HTERT RPE-1 (cell line): ENCODE results near the gene FHIT.

Experiments
- in situ Hi-C: fragments of 300-500 bp; cut with MboI; formaldehyde crosslinking; loops from 4 replicates; pipeline ENCODE4 v1.14.3; 2020; ENCODE audit warnings: low sequenced_read_pairs

FHIT gene

DNA sequence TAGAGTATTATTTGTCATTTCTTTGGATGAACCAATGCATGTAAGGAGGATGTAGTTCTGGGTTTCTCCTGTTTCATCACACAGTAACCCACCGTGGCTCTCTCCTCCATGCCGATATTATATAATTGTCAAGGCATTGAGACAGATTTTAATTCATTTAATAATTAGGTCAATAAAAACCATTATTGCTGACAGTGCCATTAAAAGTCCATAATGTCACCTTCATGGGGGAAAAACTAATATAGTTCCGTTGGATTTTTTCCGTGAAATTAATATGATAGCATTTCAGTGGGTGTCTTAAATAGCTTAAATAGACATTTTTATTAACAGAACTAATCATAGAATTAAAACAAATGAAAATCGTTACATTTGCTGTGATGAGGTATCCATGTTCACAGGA, 1453.7 kb downstream of the FHIT start:
- in situ Hi-C loops, result no loop called here

- in situ Hi-C loops, result no loop called here
Measured at GRCh38 chr3:59796456-59796855, 1454.8 kb downstream of the FHIT start.

DNA sequence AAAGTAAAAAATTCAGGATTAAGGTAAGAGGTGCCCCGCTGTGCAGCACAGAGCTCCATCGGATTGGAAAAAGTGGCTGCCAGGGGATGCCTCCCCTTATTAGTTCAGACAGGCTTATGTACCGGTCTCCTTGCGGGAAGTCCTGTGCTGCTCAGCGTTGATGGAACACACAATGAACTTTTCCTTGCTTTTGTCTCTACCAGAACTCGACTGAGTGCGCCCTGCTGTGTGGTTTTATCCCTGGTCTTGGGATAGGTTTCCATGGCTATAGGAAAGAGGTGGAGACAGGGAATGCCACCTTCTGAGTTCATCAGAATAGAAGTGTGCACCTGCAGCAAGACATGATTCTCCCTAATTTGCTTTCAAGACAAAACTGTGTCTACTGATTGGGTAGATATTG, 1455.5 kb downstream of the FHIT start:
- in situ Hi-C loops, result no loop called here

DNA sequence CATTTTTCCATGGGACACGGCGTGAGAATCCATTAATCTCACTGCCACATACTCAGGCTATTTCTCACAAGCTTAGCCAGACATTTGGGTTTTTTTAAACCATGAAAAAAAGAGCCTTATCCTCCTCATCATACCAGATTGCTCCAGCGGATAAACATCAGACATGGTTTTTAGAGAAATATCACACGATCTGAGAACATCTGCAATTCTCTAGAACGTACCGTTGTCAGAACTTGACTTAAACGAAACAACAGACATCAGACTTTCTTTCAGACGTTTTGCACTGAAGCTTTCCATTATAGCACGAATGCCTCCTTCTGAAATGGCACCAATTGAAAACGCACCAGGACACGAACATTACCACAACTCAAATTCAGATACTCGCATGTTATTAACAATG, 1457.3 kb downstream of the FHIT start:
- in situ Hi-C loops, result no loop called here

GRCh38 chr3:59791774-59792308, 1459.4 kb downstream of the FHIT start:
- in situ Hi-C loops, result no loop called here

DNA sequence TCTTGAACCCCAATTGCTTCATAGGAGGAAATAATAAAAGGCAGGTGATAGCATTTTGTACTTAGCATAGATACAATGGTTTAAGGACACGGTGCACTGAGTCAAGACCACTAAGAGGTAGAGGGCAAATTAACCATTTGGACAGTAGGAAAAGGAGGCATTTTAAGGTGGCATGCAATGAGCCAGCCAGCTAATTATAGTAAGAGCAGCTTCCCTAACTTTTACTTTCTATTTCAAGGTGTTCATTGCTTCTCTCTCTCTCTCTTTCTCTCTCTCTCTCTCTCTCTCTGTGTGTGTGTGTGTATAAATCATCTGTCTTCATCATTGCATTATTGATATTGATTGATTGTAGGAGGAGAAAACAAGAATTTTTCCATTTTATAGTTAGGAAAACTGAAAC, 1461.0 kb downstream of the FHIT start:
- in situ Hi-C loops, result no loop called here

GRCh38 chr3:59788801-59789200, 1462.5 kb downstream of the FHIT start:
- in situ Hi-C loops, result no loop called here

DNA sequence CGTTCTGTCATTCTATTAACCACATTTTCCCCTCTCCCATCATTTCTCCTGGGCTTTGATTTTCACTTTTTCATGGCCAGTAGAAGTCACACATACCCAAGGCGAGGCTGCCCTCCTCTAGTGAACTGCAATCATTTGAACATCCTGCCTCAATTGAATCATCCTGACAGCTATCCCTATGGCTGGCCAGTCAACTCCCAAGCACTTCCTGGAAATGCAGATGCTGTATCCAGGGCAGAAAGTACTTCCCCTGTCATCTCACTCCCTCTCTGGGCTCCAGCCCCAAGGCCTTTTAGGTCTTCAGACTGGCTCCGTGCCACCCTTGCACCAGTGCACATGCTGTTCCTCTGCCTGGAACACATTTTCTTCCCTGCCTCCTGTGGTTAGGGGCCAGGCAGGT, 1463.1 kb downstream of the FHIT start:
- in situ Hi-C loops, result no loop called here

GRCh38 chr3:59786374-59786773, 1464.9 kb downstream of the FHIT start:
- in situ Hi-C loops, result no loop called here

DNA sequence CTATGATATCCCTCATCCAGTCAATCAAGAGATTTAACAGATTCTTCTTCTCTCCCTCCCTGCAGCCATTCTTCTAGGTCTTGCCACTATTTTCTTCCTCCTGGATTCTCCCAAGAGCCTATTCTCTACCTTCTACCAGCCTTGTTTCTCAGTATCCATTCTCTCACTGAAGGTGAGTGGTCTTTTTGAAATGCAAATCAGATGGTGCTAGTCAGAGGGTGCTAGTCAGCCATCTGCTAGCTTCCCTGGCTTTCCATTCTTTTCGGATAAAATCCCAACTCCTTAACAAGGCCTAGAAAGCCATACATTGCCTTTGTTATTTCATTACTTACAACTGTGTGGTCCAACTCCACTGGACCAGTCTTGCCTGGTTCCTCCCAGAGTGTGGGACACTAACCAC, 1467.1 kb downstream of the FHIT start:
- in situ Hi-C loops, result no loop called here

DNA sequence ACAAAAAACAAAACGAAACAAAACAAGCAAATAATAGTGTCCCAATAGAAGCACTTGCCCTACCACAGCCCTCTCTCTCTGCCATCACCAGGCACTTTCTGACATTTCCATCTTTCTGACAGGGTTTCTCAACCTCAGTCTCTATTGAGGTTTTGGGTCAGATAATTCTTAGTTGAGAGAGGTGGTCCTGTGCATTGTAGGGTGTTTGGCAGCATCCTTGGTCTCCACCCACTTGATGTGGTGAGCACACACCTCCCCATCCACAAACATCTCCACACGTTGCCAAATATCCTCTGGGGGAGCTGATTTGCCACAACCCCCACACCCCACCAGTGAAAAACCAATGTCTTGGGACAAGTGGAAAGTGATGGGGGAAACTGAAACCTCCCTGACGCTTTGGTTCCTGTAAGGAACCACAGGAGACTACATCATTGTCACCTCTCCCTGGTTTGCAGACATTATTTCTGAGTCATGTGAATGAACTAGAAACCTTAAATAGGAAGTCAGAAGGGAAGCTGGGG, 1467.7 kb downstream of the FHIT start:
- in situ Hi-C loops, result no loop called here

GRCh38 chr3:59782664-59783063, 1468.6 kb downstream of the FHIT start:
- in situ Hi-C loops, result no loop called here

DNA sequence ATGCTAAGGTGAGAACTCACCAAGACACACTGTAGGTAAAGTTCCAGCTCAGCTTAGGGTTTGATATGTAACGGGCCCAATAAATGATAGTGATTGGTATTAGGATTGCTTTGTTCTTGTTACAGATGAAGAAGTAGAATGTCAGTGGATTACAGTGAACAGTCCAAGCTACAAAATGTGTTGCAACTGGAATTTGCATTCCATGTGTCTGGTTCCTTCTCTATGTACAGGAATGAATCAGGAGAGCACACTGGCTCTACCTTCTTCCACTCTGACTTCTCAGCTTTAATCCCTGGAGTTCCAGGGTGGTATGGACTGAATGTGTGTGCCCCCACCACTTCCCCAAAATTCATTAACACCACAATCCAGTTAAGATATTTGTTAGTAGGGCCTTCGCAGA, 1471.0 kb downstream of the FHIT start:
- in situ Hi-C loops, result no loop called here

- in situ Hi-C loops, result no loop called here
Measured at GRCh38 chr3:59779260-59779659, 1472.0 kb downstream of the FHIT start.

- in situ Hi-C loops, result no loop called here
Measured at GRCh38 chr3:59777667-59778077, 1473.6 kb downstream of the FHIT start.

GRCh38 chr3:59777066-59777465, 1474.2 kb downstream of the FHIT start:
- in situ Hi-C loops, result no loop called here

GRCh38 chr3:59775761-59776325, 1475.4 kb downstream of the FHIT start:
- in situ Hi-C loops, result no loop called here

DNA sequence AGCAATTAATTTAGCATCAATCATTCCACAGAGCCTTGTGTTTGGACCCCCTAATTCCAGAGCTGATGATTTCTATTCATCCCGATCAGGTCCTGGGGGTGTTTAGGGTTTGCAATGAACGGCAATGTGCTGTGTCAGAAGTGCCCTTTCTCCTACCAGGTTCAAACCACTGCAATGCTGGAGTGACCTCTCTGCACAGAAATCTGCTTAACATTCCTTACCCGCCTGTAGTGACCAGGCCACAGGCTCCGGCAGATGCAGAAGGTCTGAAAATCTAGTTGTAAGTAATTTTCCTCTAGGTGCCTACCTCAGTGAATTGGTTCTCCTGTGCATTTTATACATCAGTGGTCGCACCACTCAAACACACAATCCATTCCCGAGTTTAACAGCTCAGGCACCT, 1476.1 kb downstream of the FHIT start:
- in situ Hi-C loops, result no loop called here

- in situ Hi-C loops, result no loop called here
Measured at GRCh38 chr3:59774634-59775033, 1476.6 kb downstream of the FHIT start.

- in situ Hi-C loops, result no loop called here
Measured at GRCh38 chr3:59774000-59774399, 1477.3 kb downstream of the FHIT start.

- in situ Hi-C loops, result no loop called here
Measured at GRCh38 chr3:59772416-59773408, 1478.5 kb downstream of the FHIT start.

GRCh38 chr3:59771768-59772181, 1479.5 kb downstream of the FHIT start:
- in situ Hi-C loops, result no loop called here
